Mammary epithelial cell (primary cell): Measurements from ENCODE around the gene PTGES3L.
"Not testable (repeated sequence)": the region's sequence is repeated elsewhere in the genome, so short reads cannot be mapped to it uniquely, and the experiment has no call there.

Experiments
- CTCF ChIP-seq, 2 donors: IDR thresholded peaks in 1 of 2; conservative IDR thresholded peaks in 1 of 2; 2 replicates each; pipeline ENCODE4 v1.5.1; 2011 to 2012; ENCODE audit warnings: inconsistent platforms in 2 of 2, low read length in 2 of 2, mild to moderate bottlenecking in 2 of 2, control low read depth in 1 of 2, low read depth in 1 of 2; ENCODE audit not compliant: insufficient read depth in 1 of 2; ENCODE audit errors: extremely low read depth in 1 of 2
- EZH2 ChIP-seq: IDR thresholded peaks from 2 replicates; pipeline ENCODE4 v1.6.1; 2012; ENCODE audit warnings: low read length, inconsistent platforms, borderline replicate concordance

- not testable (repeated sequence) for TF ChIP-seq CTCF (conservative IDR thresholded peaks at IDR 0.05 in 1 of 2, IDR thresholded peaks at IDR 0.05 in 1 of 2; ENCODE audit: extremely low read depth in 1 of 2, insufficient read depth in 1 of 2, low read depth in 1 of 2, low read length in 2 of 2); EZH2
Measured at GRCh38 chr17:42923472-42923871, 56.4 kb downstream of the PTGES3L start.
